NCI-H446 (cell line): Measurements from ENCODE around the gene CASP9.
"Not testable (repeated sequence)": the region's sequence is repeated elsewhere in the genome, so short reads cannot be mapped to it uniquely, and the experiment has no call there.

Experiments used
- DNase-seq, 2 experiments: peaks; one replicate each; lab custom pipeline; 2025; lab: John Stamatoyannopoulos, UW

CASP9 gene

DNA sequence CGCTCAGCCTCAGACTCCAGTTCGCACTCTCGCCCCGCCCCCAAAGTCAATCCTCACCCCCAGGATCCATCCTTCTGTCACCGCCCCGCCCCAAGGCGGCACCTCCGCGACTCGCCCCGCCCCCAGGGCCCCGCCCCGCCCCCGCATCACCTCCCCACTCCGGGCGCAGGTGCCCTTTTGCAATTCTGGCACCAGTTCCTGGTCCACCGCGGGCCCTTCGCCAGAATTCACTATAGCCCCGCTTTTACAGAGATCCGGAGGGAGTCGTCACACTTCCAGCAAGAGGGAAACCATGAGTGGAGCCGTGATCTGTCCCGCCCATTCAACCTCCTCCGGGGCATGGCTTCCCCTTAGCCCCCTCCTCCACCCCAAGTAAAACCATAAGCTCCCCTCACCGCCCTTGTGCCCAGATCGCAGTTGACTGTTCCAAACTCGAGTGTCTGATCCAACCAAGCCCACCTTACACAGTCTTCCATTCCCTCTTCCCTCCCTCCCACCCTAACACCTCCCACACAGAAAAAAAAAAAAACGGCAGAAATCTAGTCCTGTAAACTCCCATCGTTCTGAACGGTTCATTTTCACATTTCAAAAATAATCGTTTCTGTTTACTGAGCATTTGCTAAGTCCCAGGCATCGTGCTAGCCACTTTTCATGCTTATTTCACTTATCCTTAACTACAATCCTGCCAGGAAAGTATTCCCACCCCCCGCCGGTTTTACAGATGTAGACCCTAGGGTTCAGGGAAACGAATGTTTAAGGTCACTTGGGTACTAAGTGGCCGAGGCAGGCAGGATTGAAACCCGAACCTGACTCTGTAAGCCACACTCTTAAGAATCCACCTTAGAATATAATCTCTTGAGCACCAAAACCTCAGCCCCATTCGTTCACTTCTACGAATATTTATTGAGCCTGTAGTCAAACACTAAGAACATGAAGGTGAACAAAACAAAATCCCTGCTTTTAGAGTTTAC, 1.3 kb upstream of the CASP9 start:
- peak in 1 of 2 experiments; percentile 50 for DNase-seq

DNA sequence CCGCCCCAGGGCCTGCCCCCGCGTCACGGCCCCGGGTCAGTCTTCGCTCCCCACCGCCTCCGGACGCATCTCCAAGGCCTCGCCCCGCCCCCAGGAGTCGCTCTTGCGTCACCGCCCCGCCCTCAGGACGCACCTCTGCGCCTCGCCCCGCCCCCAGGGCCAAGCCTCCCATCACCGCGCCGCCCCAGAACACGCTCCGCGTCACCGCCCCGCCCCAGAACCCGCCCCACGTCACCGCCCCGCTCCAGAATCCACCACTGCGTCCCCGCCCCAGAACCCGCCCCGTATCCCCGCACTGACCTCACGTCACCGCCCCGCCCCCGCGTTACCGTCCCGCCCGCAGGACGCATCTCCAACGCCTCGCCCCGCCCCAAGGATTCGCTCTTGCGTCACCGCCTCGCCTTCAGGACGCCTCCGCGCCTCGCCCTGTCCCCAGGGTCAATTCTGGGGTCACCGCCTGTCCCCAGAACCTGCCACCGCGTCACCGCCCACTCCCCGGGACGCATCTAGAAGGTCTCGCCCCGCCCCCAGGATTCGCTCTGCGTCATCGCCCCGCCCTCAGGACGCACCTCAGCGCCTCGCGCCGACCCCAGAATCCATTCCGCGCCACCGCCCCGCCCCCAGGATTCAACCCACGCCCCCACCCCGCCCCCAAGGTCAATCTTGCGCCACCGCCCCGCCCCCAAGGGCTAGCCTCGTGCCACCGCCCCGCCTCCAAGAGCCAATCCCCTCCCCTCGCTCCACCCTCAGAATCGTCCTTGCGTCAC, 451 bp upstream of the CASP9 start:
- peak; percentile 99 for DNase-seq

GRCh38 chr1:15523104-15524020, 653 bp downstream of the CASP9 start:
- no peak for DNase-seq

DNA sequence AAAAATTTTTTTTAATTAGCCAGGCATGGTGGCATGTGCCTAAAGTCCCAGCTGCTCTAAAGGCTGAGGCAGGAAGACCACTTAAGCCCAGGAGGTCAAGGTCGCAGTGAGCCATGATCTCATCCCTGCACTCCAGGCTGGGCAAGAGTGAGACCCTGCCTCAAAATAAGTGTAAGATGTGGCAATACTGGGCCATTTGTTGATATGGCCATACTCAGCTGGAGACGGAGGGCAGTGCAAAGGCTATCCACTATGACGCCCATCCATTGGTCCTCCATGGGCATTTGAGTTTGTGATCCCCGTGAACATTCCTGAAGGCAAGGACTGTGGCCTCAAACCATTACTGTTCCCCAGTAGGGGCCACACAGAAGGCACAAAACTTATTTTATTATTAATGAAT, 1.5 kb downstream of the CASP9 start:
- no peak for DNase-seq

- DNase-seq, result not testable (repeated sequence)
Observed at GRCh38 chr1:15521206-15521906, 2.7 kb downstream of the CASP9 start.

- DNase-seq, result no peak
Observed at GRCh38 chr1:15519625-15520024, 4.4 kb downstream of the CASP9 start.

DNA sequence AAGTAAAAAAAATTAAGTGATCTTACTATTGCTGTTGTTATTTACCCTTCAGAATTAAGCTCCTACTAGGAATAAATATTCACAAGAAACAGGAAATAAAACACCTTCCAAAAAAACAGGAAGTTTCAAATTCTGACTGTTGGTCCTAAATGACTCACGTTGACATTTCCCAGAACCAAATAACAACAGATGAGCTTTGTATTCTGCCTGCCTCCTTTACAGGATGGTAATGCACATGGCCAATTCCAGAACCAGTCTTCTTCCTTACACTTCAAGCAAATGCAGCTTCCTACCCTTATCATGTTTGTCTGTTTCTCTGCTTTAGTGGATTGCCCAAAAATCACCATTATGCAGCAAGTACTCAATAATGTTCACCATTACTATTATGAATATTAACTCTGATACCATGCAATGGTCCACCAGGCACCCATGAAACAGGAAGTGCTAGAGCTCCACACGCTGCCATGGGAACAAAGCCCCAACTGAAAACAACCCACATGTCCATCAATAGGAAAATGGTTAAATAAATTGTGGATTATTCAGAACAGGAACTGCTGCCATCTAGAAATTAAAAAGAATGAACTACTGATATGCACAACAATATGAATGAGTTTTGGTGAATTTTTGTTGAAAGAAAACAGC, 8.9 kb downstream of the CASP9 start:
- no peak for DNase-seq

- not testable (repeated sequence) for DNase-seq
Observed at GRCh38 chr1:15514557-15514956, 9.5 kb downstream of the CASP9 start.

DNA sequence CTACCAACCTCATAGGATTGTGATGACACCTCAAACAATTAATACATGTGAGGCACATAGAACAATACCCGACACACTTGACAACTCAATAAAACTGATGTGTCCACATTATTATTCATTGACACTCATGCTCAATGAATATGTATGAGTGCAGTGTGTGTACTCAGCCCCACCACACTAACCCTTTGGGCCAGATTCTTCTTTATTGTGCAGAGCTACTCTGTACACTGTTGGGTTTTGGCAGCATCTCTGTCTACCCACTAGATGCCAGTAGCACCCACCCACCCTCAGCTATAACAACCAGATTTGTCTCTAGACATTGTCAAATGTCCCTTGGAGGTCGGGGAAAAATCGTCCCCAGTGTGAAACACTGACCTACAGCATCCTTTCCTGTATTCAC, 10.1 kb downstream of the CASP9 start:
- no peak for DNase-seq

GRCh38 chr1:15513192-15513591, 10.8 kb downstream of the CASP9 start:
- no peak for DNase-seq

- DNase-seq, result no peak
Observed at GRCh38 chr1:15510611-15511405, 13.2 kb downstream of the CASP9 start.

GRCh38 chr1:15509586-15509985, 14.4 kb downstream of the CASP9 start:
- DNase-seq, result no peak

DNA sequence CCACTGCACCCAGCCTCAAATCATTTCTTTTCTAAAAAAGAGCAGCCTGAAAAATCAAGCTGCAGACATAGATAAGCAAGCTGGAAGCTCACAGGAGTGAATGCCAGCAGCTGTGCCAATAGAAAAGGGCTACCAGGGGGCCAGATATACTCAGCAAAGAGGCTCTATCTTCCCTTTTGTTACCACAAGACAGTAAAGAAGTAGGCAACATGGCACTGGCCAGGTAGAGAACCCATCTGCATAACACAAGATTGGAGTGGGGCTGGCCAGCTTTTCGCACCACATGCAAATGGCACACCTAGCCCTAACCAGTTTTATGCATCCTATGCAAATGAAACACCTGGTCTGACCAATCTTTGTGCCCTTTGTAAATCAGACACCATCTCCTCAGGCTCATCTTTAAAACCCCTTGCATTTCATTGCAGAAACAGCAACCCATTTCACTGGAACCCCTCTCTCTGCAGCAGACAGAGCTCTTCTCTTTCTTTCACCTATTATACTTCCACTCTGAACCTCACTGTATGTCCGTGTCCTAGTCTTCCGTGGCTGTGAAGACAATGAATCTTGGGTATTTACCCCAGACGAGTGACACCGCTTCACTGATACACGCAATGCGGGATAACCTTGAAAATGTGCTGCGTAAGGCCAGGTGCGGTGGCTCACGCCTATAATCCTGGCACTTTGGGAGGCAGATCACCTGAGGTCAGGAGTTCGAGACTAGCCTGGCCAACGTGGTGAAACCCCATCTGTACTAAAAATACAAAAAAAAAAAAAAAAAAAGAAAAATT, 15.1 kb downstream of the CASP9 start:
- no peak for DNase-seq

DNA sequence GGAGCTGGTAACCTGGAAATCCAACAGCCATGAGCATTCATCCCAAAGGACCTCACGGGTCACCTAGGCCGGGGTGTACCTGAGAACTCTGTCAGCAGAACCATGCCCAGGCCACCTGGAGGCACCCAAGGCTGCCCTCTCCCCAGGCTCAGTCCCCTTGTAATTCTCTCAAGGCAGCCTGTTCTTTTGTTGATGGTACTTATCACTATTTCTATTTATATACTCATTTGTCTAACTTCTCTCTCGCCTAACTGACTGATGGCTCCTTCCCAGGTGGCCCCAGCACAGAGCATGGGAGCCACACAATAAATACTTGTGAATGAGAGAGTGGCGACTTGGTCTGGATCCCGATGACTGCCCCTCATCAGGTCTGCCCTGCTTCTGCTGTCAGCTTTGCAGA, 16.7 kb downstream of the CASP9 start:
- no peak for DNase-seq

DNA sequence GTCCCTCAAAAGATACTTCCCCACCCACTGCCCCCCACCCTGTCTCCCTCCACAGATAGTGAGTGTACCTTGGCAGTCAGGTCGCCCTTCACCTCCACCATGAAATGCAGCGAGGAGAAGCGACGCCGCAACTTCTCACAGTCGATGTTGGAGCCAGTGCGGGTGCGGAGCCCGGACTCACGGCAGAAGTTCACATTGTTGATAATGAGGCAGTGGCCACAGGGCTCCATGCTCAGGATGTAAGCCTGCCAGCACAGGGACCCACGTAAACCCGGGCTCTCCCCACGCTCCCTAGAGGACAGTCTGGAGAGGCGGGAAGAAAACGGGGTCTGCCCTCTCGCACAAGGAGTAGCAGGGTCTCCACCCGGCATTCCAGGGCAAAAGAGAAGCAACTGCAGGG, 17.2 kb downstream of the CASP9 start:
- no peak for DNase-seq

- DNase-seq, result no peak
Observed at GRCh38 chr1:15504436-15504835, 19.6 kb downstream of the CASP9 start.

DNA sequence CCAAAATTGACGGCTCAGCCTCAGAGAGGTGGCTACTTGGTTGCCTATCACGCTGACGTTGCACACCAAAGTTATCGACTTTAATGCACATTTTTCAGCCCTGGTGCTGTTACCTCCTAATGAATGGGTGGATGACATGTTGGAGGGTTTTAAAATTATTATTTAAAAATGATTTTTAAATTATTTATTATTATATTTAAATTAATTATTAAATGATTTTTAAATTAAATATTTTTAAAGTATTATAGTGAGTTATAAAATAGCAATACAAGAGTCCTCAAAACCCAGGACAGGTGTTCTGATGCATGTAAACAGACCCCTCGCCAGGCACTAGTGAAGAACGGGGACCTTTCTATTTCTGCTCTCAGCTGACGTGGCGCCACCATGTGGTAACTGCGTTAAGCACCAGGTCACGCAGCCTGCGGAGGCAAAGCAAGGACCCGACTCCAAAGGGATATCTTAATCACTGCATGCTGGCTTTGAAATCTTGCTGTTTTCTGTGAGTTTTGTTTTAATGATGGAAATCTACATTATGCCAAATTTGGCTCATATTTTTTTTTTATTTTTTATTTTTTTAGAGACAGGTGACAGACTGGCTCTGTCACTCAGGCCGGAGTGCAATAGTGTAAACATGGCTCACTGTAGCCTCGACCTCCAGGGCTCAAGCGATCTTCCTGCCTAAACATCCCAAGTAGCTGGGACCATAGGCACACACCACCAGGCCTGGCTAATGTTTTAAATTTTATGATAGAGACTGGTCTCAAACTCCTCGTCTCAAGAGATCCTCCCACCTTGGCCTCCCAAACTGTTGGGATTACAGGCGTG, 22.6 kb downstream of the CASP9 start:
- DNase-seq, result peak; percentile 27 to 65
